ENCODE results near the gene CDC34.

DNA sequence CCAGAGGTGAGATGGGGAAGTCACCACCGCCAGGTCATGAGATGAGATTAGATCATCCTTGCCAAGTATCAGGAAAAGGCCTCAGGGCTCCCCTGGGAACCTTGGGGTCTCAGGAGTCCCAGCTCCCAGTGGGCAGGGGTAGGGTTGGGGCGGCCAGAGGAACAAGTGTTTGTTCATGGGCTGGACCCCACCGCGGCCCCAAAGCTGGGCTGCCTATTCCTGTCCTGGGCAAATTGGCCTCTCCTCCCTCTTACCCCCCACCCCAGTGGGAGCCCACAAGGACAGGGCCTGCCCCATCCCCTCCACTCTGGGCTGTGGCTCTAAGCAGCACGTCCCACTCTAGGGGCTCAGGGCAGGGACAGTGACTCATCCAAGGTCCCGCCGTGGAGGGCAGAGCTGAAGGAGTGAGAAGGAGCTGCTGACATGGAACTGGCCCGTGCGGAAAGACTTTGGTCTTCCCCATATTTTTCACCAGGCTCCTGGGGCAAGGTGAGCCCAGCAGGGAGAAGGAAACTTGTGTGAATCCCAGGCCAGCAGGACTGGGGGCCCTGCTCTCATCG, 54.1 kb downstream of the CDC34 start:
- TF ChIP-seq, protein P1, sequence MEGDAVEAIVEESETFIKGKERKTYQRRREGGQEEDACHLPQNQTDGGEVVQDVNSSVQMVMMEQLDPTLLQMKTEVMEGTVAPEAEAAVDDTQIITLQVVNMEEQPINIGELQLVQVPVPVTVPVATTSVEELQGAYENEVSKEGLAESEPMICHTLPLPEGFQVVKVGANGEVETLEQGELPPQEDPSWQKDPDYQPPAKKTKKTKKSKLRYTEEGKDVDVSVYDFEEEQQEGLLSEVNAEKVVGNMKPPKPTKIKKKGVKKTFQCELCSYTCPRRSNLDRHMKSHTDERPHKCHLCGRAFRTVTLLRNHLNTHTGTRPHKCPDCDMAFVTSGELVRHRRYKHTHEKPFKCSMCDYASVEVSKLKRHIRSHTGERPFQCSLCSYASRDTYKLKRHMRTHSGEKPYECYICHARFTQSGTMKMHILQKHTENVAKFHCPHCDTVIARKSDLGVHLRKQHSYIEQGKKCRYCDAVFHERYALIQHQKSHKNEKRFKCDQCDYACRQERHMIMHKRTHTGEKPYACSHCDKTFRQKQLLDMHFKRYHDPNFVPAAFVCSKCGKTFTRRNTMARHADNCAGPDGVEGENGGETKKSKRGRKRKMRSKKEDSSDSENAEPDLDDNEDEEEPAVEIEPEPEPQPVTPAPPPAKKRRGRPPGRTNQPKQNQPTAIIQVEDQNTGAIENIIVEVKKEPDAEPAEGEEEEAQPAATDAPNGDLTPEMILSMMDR (IDR thresholded peaks at IDR 0.05): no peak
- TF ChIP-seq, protein P2, sequence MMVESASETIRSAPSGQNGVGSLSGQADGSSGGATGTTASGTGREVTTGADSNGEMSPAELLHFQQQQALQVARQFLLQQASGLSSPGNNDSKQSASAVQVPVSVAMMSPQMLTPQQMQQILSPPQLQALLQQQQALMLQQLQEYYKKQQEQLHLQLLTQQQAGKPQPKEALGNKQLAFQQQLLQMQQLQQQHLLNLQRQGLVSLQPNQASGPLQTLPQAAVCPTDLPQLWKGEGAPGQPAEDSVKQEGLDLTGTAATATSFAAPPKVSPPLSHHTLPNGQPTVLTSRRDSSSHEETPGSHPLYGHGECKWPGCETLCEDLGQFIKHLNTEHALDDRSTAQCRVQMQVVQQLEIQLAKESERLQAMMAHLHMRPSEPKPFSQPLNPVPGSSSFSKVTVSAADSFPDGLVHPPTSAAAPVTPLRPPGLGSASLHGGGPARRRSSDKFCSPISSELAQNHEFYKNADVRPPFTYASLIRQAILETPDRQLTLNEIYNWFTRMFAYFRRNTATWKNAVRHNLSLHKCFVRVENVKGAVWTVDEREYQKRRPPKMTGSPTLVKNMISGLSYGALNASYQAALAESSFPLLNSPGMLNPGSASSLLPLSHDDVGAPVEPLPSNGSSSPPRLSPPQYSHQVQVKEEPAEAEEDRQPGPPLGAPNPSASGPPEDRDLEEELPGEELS (CRISPR knock-in tag; IDR thresholded peaks at IDR 0.05): no peak
- TF ChIP-seq, protein P3, sequence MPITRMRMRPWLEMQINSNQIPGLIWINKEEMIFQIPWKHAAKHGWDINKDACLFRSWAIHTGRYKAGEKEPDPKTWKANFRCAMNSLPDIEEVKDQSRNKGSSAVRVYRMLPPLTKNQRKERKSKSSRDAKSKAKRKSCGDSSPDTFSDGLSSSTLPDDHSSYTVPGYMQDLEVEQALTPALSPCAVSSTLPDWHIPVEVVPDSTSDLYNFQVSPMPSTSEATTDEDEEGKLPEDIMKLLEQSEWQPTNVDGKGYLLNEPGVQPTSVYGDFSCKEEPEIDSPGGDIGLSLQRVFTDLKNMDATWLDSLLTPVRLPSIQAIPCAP (CRISPR knock-in tag; IDR thresholded peaks at IDR 0.05): no peak
- TF ChIP-seq NFYB (CRISPR knock-in tag; conservative IDR thresholded peaks at IDR 0.05; ENCODE audit: low read depth): no peak
- no peak for TF ChIP-seq NR3C1 (CRISPR knock-in tag; conservative IDR thresholded peaks at IDR 0.05; ENCODE audit: low read depth)
- no peak for TF ChIP-seq ZBTB21 (CRISPR knock-in tag; IDR thresholded peaks at IDR 0.05; ENCODE audit: borderline replicate concordance)
- TF ChIP-seq, protein P4, sequence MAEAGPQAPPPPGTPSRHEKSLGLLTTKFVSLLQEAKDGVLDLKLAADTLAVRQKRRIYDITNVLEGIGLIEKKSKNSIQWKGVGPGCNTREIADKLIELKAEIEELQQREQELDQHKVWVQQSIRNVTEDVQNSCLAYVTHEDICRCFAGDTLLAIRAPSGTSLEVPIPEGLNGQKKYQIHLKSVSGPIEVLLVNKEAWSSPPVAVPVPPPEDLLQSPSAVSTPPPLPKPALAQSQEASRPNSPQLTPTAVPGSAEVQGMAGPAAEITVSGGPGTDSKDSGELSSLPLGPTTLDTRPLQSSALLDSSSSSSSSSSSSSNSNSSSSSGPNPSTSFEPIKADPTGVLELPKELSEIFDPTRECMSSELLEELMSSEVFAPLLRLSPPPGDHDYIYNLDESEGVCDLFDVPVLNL (CRISPR knock-in tag; IDR thresholded peaks at IDR 0.05; ENCODE audit: borderline replicate concordance, low read depth): no peak
- TF ChIP-seq SOX15 (CRISPR knock-in tag; IDR thresholded peaks at IDR 0.05): no peak
- TF ChIP-seq CBFB (CRISPR knock-in tag; IDR thresholded peaks at IDR 0.05; ENCODE audit: low read depth): no peak
- TF ChIP-seq, protein P5, sequence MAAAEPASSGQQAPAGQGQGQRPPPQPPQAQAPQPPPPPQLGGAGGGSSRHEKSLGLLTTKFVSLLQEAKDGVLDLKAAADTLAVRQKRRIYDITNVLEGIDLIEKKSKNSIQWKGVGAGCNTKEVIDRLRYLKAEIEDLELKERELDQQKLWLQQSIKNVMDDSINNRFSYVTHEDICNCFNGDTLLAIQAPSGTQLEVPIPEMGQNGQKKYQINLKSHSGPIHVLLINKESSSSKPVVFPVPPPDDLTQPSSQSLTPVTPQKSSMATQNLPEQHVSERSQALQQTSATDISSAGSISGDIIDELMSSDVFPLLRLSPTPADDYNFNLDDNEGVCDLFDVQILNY (CRISPR knock-in tag; IDR thresholded peaks at IDR 0.05): no peak
- no peak for TF ChIP-seq ZNF317 (CRISPR knock-in tag; IDR thresholded peaks at IDR 0.05; ENCODE audit: borderline replicate concordance, low read depth)
